Ammon's horn (tissue), 1 donor: Measurements from ENCODE around the gene DLGAP1.
"Not testable (repeated sequence)": the region's sequence is repeated elsewhere in the genome, so short reads cannot be mapped to it uniquely, and the experiment has no call there.

ENCODE experiments used
- DNase-seq: peaks from one replicate; pipeline ENCODE4 v3.0.0-alpha.2; 2016; ENCODE audit warnings: low spot score

DLGAP1 gene

DNA sequence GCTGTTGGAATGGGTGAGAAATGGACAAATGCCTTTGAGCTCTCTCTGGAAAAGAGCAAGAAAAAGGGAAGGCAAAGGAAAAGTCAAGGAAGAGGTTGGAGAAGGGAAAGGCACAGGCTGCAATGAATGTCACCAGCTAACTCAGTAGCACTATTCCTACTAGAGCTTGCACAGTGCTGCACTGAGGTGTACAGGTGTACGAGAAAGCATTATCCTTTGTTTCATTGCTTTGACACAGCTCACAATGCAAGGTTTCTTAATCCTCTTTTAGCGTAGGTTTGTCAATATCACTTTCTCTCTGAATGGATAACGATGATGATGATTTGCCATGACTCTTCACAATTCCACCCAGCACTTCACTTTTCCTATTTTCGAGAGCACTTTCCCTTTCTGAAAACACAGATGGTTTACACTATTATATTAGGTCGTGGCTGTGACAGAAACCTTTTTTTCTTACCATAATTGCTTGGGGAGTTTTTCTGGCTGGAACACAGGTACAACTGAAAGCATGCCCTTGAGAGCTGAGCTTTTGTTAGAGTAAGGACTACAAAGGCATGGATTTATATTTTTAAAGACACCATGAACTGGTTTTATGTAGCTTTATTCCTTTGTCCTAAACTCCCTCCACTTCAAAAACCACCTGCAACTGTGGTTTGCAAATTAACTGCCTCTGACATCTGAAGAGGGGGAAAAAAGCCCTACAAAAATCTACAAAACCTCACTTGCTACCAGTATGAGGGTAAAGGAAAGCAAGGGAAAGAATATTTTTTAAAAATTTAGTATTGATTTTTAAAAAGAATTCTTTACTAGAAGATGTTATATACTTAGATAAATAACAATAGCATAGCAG lies 739.7 kb downstream of the DLGAP1 start:
- no peak for DNase-seq

DNA sequence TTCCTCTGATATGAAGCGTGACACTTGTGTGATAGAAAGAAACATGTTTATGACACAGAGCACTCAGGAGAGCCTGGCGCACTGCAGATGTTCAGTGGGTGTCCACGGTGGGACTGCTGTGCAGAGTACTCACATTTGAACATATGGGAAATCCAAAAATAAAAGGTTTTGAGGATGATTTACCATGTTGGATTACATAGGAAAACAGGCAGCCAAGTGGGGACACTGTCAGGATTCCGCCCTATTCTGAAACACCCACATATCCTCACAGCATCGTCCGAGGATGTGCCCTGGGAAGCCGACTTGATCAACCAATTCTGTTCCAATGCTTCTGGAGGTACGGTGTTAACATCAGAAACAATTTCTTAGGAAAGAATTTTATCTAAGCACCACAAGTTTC lies 741.4 kb downstream of the DLGAP1 start:
- DNase-seq = no peak

DNA sequence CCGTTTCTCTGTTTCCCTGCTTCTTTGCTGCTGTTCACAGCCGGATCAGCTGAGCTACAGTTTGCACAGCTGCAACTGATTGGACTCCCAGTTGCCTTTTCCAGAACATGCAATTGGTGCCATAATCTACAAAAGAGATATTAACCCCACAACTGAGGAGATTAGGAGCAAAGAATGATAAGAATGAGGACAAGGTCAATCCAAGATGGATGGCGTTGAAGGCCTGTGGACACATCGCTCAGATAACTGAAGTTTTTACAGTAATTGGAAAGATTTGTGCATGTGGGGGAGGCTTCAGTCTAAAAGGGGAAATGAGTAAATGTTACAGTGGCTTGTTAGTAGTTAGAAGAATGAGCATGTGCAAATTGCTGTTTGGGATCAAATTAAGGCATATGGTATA lies 741.9 kb downstream of the DLGAP1 start:
- DNase-seq = no peak

DNA sequence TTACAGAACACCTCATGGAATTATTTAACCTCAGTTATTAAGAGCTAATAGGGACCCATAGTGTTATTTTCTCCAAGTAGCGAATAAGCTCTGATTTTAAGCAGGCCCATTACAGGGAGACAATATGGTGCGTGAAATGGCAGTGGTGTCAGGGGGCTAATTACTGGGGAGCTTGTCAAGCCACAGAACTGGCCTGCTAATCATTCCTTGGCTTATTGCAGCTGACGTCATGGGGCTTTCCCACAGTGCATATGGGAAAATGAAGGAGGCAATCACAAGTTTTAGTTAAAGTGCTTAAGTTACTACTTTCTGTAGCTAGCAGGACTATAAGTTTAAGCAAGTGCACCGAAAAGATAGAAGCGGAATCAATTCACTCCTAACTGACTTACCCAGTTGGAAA lies 742.6 kb downstream of the DLGAP1 start:
- no peak for DNase-seq

DNA sequence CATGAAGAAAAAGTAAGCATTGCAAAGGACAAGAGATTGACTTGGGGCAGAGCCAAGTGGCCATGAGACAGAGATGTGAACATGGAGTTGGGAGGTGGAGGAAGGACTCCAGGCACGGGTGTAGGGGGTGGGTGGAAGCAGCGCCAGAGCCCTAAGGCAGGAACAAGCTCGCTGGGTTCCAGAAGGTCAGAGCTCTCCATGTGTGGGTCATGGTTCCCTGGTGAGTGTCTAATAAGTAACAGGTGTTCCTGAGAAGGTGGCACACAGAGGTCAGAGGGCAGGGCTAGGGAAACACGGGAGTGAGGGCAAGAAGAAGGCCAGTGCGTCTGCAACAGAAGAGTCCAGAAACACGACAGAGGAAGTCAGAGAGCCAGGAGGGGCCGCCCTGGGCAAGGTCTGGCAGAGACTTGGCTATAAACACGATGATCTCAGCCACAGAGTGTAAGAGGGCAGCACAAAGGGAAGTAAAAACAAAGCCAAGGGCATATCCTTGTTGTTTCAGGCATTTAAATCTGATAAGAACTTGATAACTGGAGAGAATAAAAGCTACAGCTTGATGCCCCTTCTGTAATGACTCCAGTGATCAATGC lies 744.3 kb downstream of the DLGAP1 start:
- peak; percentile 69 for DNase-seq

DNA sequence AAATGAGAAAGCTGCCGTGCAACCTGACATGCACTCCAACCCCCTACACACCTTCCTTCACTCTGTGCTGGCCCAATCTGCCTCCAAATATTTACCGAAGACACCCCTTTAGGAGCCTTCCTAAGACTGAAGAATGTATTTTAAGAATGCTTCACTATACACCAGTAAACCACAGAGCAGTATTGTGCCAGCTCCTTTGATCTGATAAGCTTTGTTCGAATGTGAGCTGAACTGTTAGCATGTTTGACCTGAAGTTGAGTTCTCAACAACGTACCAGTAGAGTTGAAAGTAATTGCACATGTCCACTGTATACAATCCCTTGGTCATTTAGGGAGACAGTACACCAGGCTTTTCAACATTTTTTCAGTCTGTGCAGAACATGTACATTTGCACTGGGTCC lies 745.9 kb downstream of the DLGAP1 start:
- DNase-seq = no peak

DNA sequence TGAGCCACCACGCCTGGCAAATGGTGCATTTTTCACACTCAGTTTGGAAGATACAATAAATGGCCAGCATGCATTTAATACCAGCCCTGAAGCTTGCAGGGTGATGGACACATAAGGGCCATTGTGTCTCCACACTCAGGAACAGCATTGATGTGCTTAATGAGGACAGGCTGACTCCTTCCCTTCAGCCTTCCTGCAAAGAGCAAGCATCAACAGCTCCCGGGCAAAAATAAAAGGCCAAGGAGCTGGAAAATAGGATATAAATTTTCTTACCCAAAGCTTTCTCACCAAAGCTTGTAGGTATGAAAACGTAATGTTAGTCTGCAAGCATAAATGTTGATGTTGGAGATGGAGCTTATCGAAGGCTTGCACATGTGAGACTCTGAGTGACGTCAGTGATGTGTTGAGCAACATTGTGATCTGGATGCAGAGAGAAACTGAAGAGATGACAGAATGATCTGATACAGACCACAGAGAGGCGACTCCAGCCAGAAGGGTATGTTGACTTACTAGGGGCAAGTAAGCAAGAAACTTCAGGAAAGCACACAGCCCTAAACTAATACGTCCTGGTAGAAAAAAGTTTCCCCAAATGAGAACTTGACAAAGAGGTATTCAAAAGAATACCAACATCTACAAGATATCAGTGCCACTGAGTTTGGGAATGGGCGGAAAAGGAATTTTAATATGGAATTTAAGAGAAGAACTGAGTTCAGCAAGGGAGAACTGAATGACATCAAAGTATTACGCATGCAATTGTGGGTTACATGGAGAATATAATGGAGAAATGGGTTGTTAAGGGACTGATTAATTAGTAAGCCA lies 748.6 kb downstream of the DLGAP1 start:
- no peak for DNase-seq

DNA sequence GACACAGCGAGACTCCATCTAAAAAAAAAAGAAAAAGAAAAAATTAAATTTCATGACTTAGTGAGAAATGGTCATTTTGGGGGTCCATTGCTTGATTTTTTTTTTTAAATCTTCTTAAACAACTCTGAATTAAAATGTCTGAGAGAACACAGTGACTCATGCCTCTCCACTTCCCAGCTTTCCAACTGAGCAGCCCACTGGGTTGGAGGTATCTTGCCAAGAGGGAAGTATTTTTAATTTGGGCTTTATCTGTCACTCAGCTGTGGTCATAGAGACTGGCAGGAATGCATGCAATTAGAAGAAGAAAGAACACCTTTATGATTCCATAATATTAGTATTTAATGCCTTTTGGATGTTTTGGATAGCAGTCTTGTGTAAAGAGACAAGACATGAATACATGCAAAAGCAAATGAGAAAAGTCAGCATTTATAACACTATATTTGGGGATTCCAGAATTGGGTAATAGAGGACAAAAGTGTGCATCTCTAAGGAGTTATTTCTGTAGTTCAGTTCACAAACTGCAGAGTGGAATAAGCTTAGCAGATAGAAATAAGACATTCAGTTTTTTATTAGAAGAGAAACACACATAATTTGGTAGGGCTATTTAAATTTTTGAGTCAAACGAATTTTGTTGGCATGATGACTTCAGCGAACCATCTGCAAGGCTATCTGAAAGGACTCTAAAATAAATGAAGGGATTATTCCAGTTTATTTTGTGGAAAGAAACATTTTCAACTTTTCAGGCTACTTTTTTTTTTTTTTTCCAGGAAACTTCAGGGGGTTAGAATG lies 750.4 kb downstream of the DLGAP1 start:
- DNase-seq = peak; percentile 57

DNA sequence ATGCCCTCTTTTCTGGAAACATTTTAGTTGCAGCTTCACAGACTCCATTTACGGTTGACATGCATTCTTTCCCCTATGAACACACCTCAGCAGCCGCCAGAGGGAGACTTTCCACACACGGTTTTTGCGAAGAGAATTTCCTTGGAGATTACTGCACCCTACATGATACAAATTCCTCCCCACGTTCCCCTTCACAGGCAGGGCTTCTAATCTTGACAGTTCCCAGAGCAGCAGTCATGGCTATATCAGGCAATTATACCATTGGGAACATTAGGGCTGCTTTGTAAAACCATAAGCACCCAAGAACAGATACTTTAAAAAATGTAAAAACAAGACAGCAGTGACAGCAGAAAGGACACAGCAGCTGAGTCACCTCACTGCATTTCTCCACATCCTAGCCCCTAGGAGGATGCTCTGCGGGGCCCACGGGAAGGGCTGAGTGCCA lies 751.4 kb downstream of the DLGAP1 start:
- peak; percentile 81 for DNase-seq

DNA sequence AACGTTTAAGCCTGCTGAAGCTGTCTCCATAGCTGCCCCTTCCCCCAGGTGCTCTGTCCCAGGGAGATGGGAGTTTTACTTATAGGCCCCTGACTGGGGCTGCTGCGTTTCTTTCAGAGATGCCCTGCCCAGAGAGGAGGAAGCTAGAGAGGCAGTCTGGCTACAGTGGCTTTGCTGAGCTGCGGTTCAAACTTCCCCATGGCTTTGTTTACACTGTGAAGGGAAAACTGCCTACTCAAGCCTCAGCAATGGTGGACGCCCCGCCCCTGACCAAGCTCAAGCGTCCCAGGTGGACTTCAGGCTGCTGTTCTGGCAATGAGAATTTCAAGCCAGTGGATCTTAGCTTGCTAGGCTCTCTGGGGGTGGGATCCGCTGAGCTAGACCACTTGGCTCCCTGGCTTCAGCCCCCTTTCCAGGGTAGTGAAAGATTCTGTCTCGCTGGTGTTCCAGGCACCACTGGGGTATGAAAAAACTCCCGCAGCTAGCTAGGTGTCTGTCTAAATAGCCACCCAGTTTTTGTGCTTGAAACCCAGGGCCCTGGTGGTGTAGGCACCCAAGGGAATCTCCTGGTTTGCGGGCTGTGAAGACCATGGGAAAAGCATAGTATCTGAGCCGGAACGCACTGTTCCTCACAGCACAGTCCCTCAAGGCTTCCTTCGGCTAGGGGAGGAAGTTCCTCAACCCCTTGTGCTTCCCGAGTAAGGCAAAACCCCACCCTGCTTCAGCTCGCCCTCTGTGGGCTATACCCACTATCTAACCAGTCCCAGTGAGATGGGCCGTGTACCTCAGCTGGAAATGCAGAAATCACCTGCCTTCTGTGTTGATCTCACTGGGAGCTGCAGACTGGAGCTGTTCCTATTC lies 755.2 kb downstream of the DLGAP1 start:
- peak; percentile 53 for DNase-seq

DNA sequence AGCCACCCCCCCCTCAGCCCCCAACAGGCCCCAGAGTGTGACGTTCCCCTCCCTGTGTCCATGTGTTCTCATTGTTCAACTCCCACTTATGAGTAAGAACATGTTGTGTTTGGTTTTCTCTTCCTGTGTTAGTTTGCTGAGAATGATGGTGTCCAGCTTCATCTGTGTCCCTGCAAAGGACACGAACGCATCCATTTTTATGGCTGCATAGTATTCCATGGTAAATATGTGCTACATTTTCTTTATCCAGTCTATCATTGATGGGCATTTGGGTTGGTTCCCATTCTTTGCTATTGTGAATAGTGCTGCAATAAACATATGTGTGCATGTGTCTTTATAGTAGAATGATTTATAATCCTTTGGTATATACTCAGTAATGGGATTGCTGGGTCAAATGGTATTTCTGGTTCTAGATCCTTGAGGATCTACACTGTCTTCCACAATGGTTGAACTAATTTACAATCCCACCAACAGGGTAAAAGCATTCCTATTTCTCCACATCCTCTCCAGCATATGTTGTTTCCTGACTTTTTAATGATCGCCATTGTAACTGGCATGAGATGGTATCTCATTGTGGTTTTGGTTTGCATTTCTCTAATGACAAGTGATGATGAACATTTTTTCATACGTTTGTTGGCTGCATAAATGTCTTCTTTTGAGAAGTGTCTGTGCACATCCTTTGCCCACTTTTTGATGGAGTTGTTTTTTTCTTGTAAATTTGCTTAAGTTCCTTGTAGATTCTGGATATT lies 760.9 kb downstream of the DLGAP1 start:
- not testable (repeated sequence) for DNase-seq

DNA sequence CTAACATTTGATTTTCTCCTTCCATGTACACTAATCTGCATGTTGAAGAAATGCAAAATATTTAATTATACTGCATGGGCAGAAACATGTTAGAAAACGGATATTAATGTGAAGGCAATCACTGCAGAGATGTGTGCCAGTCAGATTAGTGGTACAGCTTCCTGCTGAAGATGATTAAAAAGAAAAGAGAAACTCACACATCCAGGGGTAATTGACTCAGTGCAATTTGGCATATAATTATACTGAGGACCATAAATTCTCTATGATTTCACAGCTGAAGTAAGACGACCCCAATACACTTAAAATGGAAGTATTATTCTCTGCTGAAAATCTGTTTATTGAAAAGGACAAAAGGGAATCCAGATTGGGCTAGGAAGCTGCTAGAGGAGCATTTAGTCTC lies 761.7 kb downstream of the DLGAP1 start:
- DNase-seq = no peak

DNA sequence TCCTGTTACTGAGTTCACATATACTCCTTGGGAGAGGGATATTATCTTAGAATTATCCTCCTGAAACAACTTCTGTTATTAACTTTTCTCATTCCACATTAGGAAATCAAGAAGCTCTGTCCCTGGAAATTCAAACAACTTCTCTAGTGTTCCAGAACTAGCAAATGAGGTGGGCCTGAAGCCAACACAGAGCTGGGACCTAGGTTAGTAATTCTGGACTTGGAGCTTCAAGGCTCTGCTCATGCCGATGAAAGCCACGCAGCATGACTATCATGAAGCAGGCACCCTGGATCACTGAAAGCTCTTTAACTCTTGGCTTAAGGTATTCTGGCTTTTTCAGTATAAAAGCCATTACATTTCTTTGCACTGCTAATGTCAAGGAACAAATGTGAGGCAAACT lies 762.4 kb downstream of the DLGAP1 start:
- DNase-seq = no peak

DNA sequence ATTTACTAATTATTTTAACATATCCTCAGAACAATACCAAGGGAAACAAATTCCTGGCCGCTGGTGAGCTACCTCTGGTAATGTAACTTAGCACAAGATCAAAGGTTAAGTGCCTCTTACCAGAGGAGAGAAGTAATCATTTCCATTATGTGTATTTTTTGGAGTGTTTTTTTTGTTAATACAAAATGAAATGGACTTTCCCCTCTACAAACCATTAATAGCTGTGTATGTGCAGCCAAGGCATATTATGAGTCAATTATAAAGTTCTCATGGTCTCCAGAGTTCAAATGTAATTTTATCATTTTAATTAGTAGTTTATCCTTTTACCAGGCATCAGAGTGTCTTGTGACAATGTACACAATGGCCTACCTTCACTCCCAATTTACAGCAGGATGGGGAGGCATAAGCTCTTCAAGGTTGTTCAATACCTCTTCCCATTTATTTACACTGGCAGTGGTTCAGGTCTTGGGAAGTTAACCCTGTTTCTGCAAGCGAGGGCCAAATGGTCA lies 762.9 kb downstream of the DLGAP1 start:
- no peak for DNase-seq

DNA sequence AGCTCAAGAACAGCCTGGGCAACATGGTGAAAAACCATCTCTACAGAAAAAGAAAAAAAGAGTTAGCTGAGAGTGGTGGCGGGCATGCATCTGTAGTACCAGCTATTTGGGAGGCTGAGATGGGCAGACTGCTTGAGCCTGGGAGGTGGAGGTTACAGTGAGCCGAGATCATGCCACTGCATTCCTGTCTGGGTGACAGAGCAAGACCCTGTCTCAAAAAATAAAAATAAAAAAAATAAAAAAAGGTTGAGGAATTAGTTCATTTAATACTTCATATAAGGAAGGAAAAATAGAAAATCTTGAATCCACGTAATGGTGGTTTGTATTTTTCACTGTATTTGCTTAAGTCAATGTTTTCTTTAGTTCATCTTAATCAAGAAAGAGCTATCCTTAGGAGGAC lies 763.4 kb downstream of the DLGAP1 start:
- DNase-seq = no peak

DNA sequence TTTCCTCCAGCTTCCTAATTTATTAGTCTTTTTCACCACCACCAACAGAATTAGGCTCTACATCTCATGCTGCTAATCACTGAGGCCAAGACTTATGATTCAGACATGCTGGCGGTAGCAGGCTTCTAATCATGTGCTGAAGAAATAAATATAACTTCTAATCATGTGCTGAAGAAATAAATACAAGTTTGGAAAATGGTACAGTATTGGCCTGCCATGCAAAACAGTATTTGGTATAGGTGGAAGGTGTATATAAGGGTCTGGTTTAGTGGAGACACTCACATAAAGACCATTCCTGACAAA lies 764.4 kb downstream of the DLGAP1 start:
- DNase-seq = no peak

DNA sequence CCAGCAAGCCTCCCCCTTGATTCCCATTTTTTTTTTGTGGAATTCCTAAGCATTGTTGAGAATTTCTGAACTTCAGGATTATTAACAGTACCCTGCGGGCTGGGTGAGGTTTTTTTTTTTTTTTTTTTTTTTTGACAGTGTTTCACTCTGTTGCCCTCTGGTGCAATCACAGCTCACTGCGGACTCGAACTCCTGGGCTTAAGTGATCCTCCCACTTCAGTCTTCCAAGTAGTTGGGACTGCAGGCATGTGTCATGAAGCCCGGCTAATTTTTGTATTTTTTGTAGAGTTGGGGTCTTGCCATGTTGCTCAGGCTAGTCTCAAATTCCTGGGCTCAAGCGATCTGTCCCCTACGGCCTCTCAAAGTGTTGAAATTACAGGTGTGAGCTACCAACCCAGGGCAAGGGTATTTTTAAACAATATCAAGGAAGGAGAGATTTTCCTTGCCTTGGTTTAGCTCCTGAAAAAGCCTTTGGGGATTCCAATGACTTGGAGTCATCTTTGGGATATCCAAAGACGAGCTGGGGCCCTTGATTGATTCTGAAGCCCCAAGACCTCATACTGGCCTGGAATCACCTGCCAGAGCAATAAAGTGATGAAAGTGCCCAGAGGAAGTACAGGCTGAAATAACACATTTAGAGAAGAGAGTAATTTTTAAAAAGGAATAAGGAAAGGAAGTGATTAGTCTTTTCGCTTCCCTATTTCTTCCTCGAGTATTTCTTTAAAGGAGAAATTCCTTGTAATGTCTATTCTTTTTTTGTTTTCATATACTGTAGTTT lies 764.9 kb downstream of the DLGAP1 start:
- no peak for DNase-seq

DNA sequence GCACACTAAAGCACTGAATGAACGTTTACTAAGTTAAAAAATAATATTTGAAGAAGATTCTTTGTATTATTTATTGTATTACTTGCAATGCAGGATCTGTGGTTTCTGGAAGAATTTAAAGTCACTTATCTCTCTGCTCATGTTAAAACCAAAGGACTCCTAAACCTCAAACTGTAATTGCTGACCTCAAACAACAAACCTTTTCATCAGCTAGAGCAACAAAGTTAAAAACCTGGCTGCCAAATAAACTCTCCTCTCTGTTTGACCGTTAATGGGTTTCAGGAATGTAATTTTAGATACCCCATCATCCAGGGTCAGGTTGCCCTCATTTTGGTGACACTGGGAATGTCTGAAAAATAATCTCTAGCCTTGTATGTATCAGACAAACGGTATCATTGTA lies 766.0 kb downstream of the DLGAP1 start:
- DNase-seq = no peak

DNA sequence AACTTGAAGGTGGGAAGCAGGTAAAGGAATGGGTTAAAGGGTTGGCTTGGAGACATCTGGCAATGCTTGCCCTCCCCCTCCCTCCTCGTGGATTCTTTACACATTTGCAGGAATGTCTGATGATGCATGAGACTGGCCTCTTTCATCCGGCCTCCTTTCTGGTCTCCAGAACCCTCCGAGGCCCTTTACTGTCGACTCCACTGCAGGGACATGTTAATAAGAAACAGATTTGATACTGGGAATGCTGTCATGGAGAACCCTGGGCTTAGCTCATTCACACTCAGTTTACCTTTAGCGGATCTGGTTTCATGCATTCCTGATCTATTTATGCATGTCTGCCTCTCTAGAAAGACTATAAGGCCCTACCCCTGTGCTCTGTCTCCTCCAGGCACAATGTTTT lies 766.4 kb downstream of the DLGAP1 start:
- no peak for DNase-seq

DNA sequence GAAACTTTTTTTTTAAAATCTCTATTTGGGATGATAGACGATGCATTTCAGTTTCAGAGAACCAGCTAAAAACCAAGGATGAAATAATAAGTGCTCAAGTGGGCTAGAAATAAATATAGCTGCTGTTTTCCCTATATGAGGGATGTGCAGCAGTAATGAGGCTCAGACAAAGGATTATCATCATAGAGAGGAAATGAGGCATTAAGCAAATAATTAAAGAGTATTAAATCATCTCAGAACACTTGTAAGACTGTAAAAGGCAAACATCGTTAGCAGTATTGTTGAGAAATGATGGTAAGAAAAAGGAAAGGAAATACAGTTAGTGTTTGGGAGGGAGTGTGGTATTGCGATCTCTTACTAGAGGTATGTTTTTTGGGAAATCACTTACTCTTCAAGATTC lies 771.6 kb downstream of the DLGAP1 start:
- DNase-seq = no peak
